GM12878 (cell line): ENCODE results near the gene NOS3. TPM values are rescaled to one million over a fixed set of nuclear protein-coding genes. Genes with fewer than 3 reads are reported as not detected.

ENCODE experiments used
- ATAC-seq: fragments of 200-7000 bp; cut with Tn5 transposase; 3 replicates; pipeline ENCODE4 v1.9.1; 2020; ENCODE audit warnings: mild to moderate bottlenecking, moderate library complexity
- BruUV-seq: library from RNA; stranded (reverse); fragments of 400-500 nt; replicated peaks from 2 replicates; lab custom pipeline; 2021; lab: Mats Ljungman, UMichigan
- CTCF ChIA-PET: fragments of 300-600 bp; sonication (Branson Sonifier 250); formaldehyde crosslinking; extraction: SDS; loops from one replicate; lab custom pipeline; 2021; ENCODE audit warnings: inconsistent platforms; lab: Yijun Ruan, JAX
- POLR2A ChIA-PET: fragments of 350-600 bp; formaldehyde crosslinking; extraction: SDS; loops from one replicate; lab custom pipeline; 2021; ENCODE audit warnings: inconsistent platforms; lab: Charles Lee
- RAD21 ChIA-PET: fragments of 300-600 bp; sonication (Branson Sonifier 250); formaldehyde crosslinking; loops from one replicate; lab custom pipeline; 2023; ENCODE audit warnings: antibody characterized with exemption; ENCODE audit not compliant: unreplicated experiment; lab: Charles Lee
- SMC1A ChIA-PET: fragments of 300-600 bp; sonication (Branson Sonifier 250); formaldehyde crosslinking; loops from one replicate; lab custom pipeline; 2023; ENCODE audit not compliant: unreplicated experiment, uncharacterized antibody; lab: Charles Lee
- DNase-seq: peaks from one replicate; pipeline ENCODE4 v3.0.0-alpha.2; 2011; ENCODE audit warnings: low read depth, low spot score
- FAIRE-seq: peaks from 3 replicates; lab custom pipeline; 2011; peaks lifted over from hg19 to GRCh38; lab: Jason Lieb, UNC
- H2AFZ ChIP-seq: 2 replicates; pipeline ENCODE4 v1.6.0; 2011; ENCODE audit warnings: low read depth, low read length, control low read depth; ENCODE audit not compliant: control insufficient read depth
- H3K27ac ChIP-seq: 2 replicates; pipeline ENCODE4 v1.5.1; 2011; ENCODE audit warnings: control low read depth; ENCODE audit not compliant: control insufficient read depth, insufficient read depth
- H3K27me3 ChIP-seq, 2 experiments: replicated peaks in 1 of 2; 2 replicates each; pipeline versions ENCODE4 v1.6.0 to v1.6.1; 2011; ENCODE audit warnings: low read length in 1 of 2; ENCODE audit not compliant: control insufficient read depth in 2 of 2, insufficient read depth in 2 of 2
- H3K36me3 ChIP-seq, 2 experiments: 2 replicates each; pipeline ENCODE4 v1.5.1; 2011; ENCODE audit warnings: low read length in 1 of 2; ENCODE audit not compliant: control insufficient read depth in 2 of 2, insufficient read depth in 2 of 2
- H3K4me1 ChIP-seq: 2 replicates; pipeline ENCODE4 v1.6.1; 2011; ENCODE audit warnings: mild to moderate bottlenecking, low read length, moderate library complexity, mixed read lengths; ENCODE audit not compliant: control insufficient read depth, insufficient read depth
- H3K4me2 ChIP-seq: 2 replicates; pipeline ENCODE4 v1.6.0; 2011; ENCODE audit warnings: control low read depth; ENCODE audit not compliant: control insufficient read depth, insufficient read depth
- H3K4me3 ChIP-seq: fragments of 200-600 bp; sonication (generic); 2 replicates; pipeline ENCODE4 v1.5.1; 2016
- H3K79me2 ChIP-seq: 2 replicates; pipeline ENCODE4 v1.6.0; 2011; ENCODE audit warnings: low read length; ENCODE audit not compliant: control insufficient read depth, insufficient read depth
- H3K9ac ChIP-seq: 2 replicates; pipeline ENCODE4 v1.8.0; 2011; ENCODE audit warnings: low read length, control low read depth, mixed read lengths; ENCODE audit not compliant: control insufficient read depth, insufficient read depth
- H3K9me3 ChIP-seq: replicated peaks from 3 replicates; pipeline ENCODE4 v1.5.1; 2011; ENCODE audit warnings: mild to moderate bottlenecking, low read length; ENCODE audit not compliant: control insufficient read depth, insufficient read depth
- H4K20me1 ChIP-seq: 2 replicates; pipeline ENCODE4 v1.6.0; 2011; ENCODE audit not compliant: control insufficient read depth, insufficient read depth
- ATF3 ChIP-seq: IDR thresholded peaks from 2 replicates; pipeline ENCODE4 v1.6.1; 2011; ENCODE audit warnings: low read depth, mild to moderate bottlenecking, low read length, moderate library complexity, borderline replicate concordance; ENCODE audit errors: extremely low read depth
- BMI1 ChIP-seq: fragments of 450-650 bp; IDR thresholded peaks from 2 replicates; pipeline ENCODE4 v1.6.1; 2016; ENCODE audit warnings: mild to moderate bottlenecking, moderate library complexity, borderline replicate concordance
- ETV6 ChIP-seq, 2 experiments: fragments of 450-650 bp in 1 of 2; IDR thresholded peaks in 1 of 2; conservative IDR thresholded peaks in 1 of 2; 2 replicates each; pipeline ENCODE4 v1.6.1; 2014; ENCODE audit warnings: antibody characterized with exemption in 1 of 2, borderline replicate concordance in 1 of 2, low read depth in 1 of 2, mild to moderate bottlenecking in 1 of 2, moderate library complexity in 1 of 2
- FOXM1 ChIP-seq: IDR thresholded peaks from 2 replicates; pipeline ENCODE4 v1.6.1; 2012; ENCODE audit warnings: low read depth, mild to moderate bottlenecking, inconsistent platforms, low read length, moderate library complexity
- IRF5 ChIP-seq: fragments of 450-650 bp; IDR thresholded peaks from 2 replicates; pipeline ENCODE4 v1.6.1; 2017; ENCODE audit warnings: borderline replicate concordance
- JUND ChIP-seq: IDR thresholded peaks from 2 replicates; pipeline ENCODE4 v1.6.1; 2012; ENCODE audit warnings: low read depth, mild to moderate bottlenecking, low read length, improper control_type of control experiment, moderate library complexity
- MLLT1 ChIP-seq: fragments of 450-650 bp; IDR thresholded peaks from 2 replicates; pipeline ENCODE4 v1.6.1; 2016; ENCODE audit warnings: mild to moderate bottlenecking
- PML ChIP-seq: IDR thresholded peaks from 2 replicates; pipeline ENCODE4 v1.6.1; 2012; ENCODE audit warnings: low read length, inconsistent platforms
- RB1 ChIP-seq: fragments of 450-650 bp; formaldehyde crosslinking; IDR thresholded peaks from 2 replicates; pipeline ENCODE4 v1.6.1; 2017; ENCODE audit warnings: mild to moderate bottlenecking, borderline replicate concordance
- SUZ12 ChIP-seq: fragments of 200-600 bp; sonication (generic); IDR thresholded peaks from one replicate; pipeline ENCODE4 v1.6.1; 2018; ENCODE audit warnings: antibody characterized with exemption, mild to moderate bottlenecking; ENCODE audit not compliant: unreplicated experiment
- TARDBP ChIP-seq: IDR thresholded peaks from 2 replicates; pipeline ENCODE4 v1.6.1; 2016; ENCODE audit warnings: borderline replicate concordance
- ZNF207 ChIP-seq: fragments of 450-650 bp; IDR thresholded peaks from 2 replicates; pipeline ENCODE4 v1.6.1; 2014; ENCODE audit warnings: antibody characterized with exemption, mild to moderate bottlenecking, borderline replicate concordance
- WGBS: methylation state at CpG from one replicate; pipeline ENCODE4 v1.1.6; 2016; ENCODE audit warnings: low lambda C conversion rate; ENCODE audit not compliant: insufficient replicate concordance, insufficient coverage; ENCODE audit errors: missing lambda C conversion rate; 5-methylcytosine and 5-hydroxymethylcytosine counted together
- in situ Hi-C: fragments of 300-500 bp; cut with MboI; formaldehyde crosslinking; loops from 9 replicates; pipeline ENCODE4 v1.14.3; 2018; ENCODE audit warnings: mixed read lengths
- intact Hi-C: fragments of 100-400 bp; cut with micrococcal nuclease; formaldehyde crosslinking; loops from one replicate; pipeline ENCODE4 v1.14.2; 2022; ENCODE audit not compliant: unreplicated experiment
- polyA plus RNA-seq, 11 experiments: library from polyadenylated mRNA; depleted of rRNA in 4 of 11; unstranded in 6 of 11; stranded (reverse) in 5 of 11; fragments of >200 nt; fragmentation: Nextera tagmentation in 4 of 11; fragmentation: Illumina TruSeq in 1 of 11; extraction: Ambion mirVana in 4 of 11; extraction: Trizol in 1 of 11; gene quantifications; 1 replicate in 1 of 11; 2 replicates in 10 of 11; pipeline versions ENCODE4 v1.2.1 to v1.2.3, GENCODE V29; 2011 to 2016; ENCODE audit warnings: inconsistent platforms in 2 of 11, missing spikeins in 2 of 11, low read depth in 1 of 11
- total RNA-seq, 4 experiments: library from RNA; depleted of rRNA in 3 of 4; stranded (reverse); fragments of >200 nt in 3 of 4; fragmentation: Illumina TruSeq in 1 of 4; extraction: Trizol in 1 of 4; gene quantifications; 2 replicates each; pipeline versions ENCODE4 v1.2.1 to v1.2.3, GENCODE V29; 2013 to 2021

The NOS3 gene
- total and polyA plus RNA-seq, 10 of the 15 experiments (the other 5 are each of a cell fraction or from before 2014, with no cell fraction given) = 0.06 to 0.92 (median 0.30) TPM; not detected in 3

- POLR2A ChIA-PET = no interaction called here
- SMC1A ChIA-PET = no interaction called here
- no peaks in the 10 kb centered on the region for H3K9me3 ChIP-seq
- H3K79me2 ChIP-seq = no peaks in the 10 kb centered on the region
- FAIRE-seq (no peak), ATAC-seq (no peak), DNase-seq (no peak)
- 39% methylated on average over 22 of the region's 27 CpGs for WGBS
- H4K20me1 ChIP-seq = no peaks in the 10 kb centered on the region
- H3K4me2 ChIP-seq = no peak overlapping the region
- no peak for TF ChIP-seq RB1
- no peak for TF ChIP-seq BMI1
- no peak for TF ChIP-seq JUND
- TF ChIP-seq MLLT1 = no peak
- no peak for TF ChIP-seq ATF3
- no peak for TF ChIP-seq ETV6 (conservative IDR thresholded peaks at IDR 0.05 in 1 of 2, IDR thresholded peaks at IDR 0.05 in 1 of 2; ENCODE audit: borderline replicate concordance in 1 of 2, low read depth in 1 of 2)
- no peak for TF ChIP-seq SUZ12
- TF ChIP-seq ZNF207 = no peak
- no peak for TF ChIP-seq FOXM1
- no peak for TF ChIP-seq PML
- no peak for TF ChIP-seq IRF5
- TF ChIP-seq TARDBP = no peak
- no peak overlapping the region for H3K4me3 ChIP-seq
- no peak overlapping the region for H3K27ac ChIP-seq
- intact Hi-C loops = no loop called here
- H3K36me3 ChIP-seq = no peaks in the 10 kb centered on the region
- RAD21 ChIA-PET = no interaction called here
- H3K27me3 ChIP-seq = peaks cover 0 to 2% of the 10 kb centered on the region in 2 experiments; a peak in 2 of 4 replicates
- H3K9ac ChIP-seq = no peak overlapping the region
- no TSS peak for BruUV-seq
- in situ Hi-C loops = no loop called here
- no peaks in the 10 kb centered on the region for H3K4me1 ChIP-seq
- CTCF ChIA-PET = interaction anchor here (1.0 kb wide), 1 partner anchor 16 kb away, joined by 3 read pairs; no protein-coding TSS in a partner anchor
- H2AFZ ChIP-seq = no peak overlapping the region
Observed at GRCh38 chr7:150946421-150947240, 44.2 kb upstream of the NOS3 start.
